Measurements from ENCODE around the gene ARHGEF33. TPM values are rescaled to one million over a fixed set of nuclear protein-coding genes. Genes with fewer than 3 reads are reported as not detected.
A peak's percentile ranks its signal among the peaks of the same experiment; 100 is the strongest.
"Not testable (repeated sequence)": the region's sequence is repeated elsewhere in the genome, so short reads cannot be mapped to it uniquely, and the experiment has no call there.

The ARHGEF33 gene
- polyA plus RNA-seq, 3 donors, result 1.4 to 2.2 (median 2.0) TPM

- no peak for DNase-seq (ENCODE audit: low read depth in 3 of 3, low spot score in 2 of 3)
Observed at GRCh38 chr2:38907743-38908562, 18.3 kb downstream of the ARHGEF33 start.

GRCh38 chr2:38909872-38910271, 20.2 kb downstream of the ARHGEF33 start:
- DNase-seq (ENCODE audit: low read depth in 3 of 3, low spot score in 2 of 3), result no peak

- no peak for DNase-seq (ENCODE audit: low read depth in 3 of 3, low spot score in 2 of 3)
Observed at GRCh38 chr2:38911191-38911590, 21.5 kb downstream of the ARHGEF33 start.

GRCh38 chr2:38912619-38913018, 22.9 kb downstream of the ARHGEF33 start:
- no peak for DNase-seq (ENCODE audit: low read depth in 3 of 3, low spot score in 2 of 3)

- no peak for DNase-seq (ENCODE audit: low read depth in 3 of 3, low spot score in 2 of 3)
Observed at GRCh38 chr2:38922389-38922788, 32.7 kb downstream of the ARHGEF33 start.

GRCh38 chr2:38922902-38923301, 33.2 kb downstream of the ARHGEF33 start:
- DNase-seq (ENCODE audit: low read depth in 3 of 3, low spot score in 2 of 3), result no peak

- no peak for DNase-seq (ENCODE audit: low read depth in 3 of 3, low spot score in 2 of 3)
Observed at GRCh38 chr2:38925982-38926381, 36.3 kb downstream of the ARHGEF33 start.

- no peak for DNase-seq (ENCODE audit: low read depth in 3 of 3, low spot score in 2 of 3)
Observed at GRCh38 chr2:38930600-38930999, 40.9 kb downstream of the ARHGEF33 start.

- no peak for DNase-seq (ENCODE audit: low read depth in 3 of 3, low spot score in 2 of 3)
Observed at GRCh38 chr2:38932586-38932985, 42.9 kb downstream of the ARHGEF33 start.

GRCh38 chr2:38933653-38934052, 44.0 kb downstream of the ARHGEF33 start:
- DNase-seq (ENCODE audit: low read depth in 3 of 3, low spot score in 2 of 3), result no peak

GRCh38 chr2:38934742-38935141, 45.1 kb downstream of the ARHGEF33 start:
- no peak for DNase-seq (ENCODE audit: low read depth in 3 of 3, low spot score in 2 of 3)

- DNase-seq (ENCODE audit: low read depth in 3 of 3, low spot score in 2 of 3), result no peak
Observed at GRCh38 chr2:38935568-38936172, 46.0 kb downstream of the ARHGEF33 start.

GRCh38 chr2:38936516-38936915, 46.8 kb downstream of the ARHGEF33 start:
- DNase-seq (ENCODE audit: low read depth in 3 of 3, low spot score in 2 of 3), result not testable (repeated sequence)

- DNase-seq (ENCODE audit: low read depth in 3 of 3, low spot score in 2 of 3), result no peak
Observed at GRCh38 chr2:38937548-38937947, 47.9 kb downstream of the ARHGEF33 start.

GRCh38 chr2:38940746-38941145, 51.1 kb downstream of the ARHGEF33 start:
- DNase-seq (ENCODE audit: low read depth in 3 of 3, low spot score in 2 of 3), result no peak

- DNase-seq (ENCODE audit: low read depth in 3 of 3, low spot score in 2 of 3), result no peak
Observed at GRCh38 chr2:38943784-38944183, 54.1 kb downstream of the ARHGEF33 start.

- no peak for DNase-seq (ENCODE audit: low read depth in 3 of 3, low spot score in 2 of 3)
Observed at GRCh38 chr2:38945372-38945771, 55.7 kb downstream of the ARHGEF33 start.

GRCh38 chr2:38945911-38946310, 56.2 kb downstream of the ARHGEF33 start:
- no peak for DNase-seq (ENCODE audit: low read depth in 3 of 3, low spot score in 2 of 3)

GRCh38 chr2:38947241-38948239, 57.9 kb downstream of the ARHGEF33 start:
- DNase-seq (ENCODE audit: low read depth in 3 of 3, low spot score in 2 of 3), result peak in 2 of 3 donors; percentile 44 to 58

GRCh38 chr2:38948387-38948882, 58.8 kb downstream of the ARHGEF33 start:
- DNase-seq (ENCODE audit: low read depth in 3 of 3, low spot score in 2 of 3), result no peak

GRCh38 chr2:38948995-38949394, 59.3 kb downstream of the ARHGEF33 start:
- no peak for DNase-seq (ENCODE audit: low read depth in 3 of 3, low spot score in 2 of 3)
